Tongue (tissue), 2 donors: ENCODE data around the gene MYO10. TPM values are rescaled to one million over a fixed set of nuclear protein-coding genes. Genes with fewer than 3 reads are reported as not detected.
A peak's percentile ranks its signal among the peaks of the same experiment; 100 is the strongest.
"Not testable (repeated sequence)": the region's sequence is repeated elsewhere in the genome, so short reads cannot be mapped to it uniquely, and the experiment has no call there.

Source experiments
- DNase-seq: peaks from one replicate; pipeline ENCODE4 v3.0.0-alpha.2; 2015
- total RNA-seq: library from RNA; depleted of rRNA; stranded (reverse); fragments of >200 nt; gene quantifications from one replicate; pipeline ENCODE4 v1.2.3, GENCODE V29; 2014

The MYO10 gene
- total RNA-seq, 1 donor from 2014 or later: 27.1 TPM

DNA sequence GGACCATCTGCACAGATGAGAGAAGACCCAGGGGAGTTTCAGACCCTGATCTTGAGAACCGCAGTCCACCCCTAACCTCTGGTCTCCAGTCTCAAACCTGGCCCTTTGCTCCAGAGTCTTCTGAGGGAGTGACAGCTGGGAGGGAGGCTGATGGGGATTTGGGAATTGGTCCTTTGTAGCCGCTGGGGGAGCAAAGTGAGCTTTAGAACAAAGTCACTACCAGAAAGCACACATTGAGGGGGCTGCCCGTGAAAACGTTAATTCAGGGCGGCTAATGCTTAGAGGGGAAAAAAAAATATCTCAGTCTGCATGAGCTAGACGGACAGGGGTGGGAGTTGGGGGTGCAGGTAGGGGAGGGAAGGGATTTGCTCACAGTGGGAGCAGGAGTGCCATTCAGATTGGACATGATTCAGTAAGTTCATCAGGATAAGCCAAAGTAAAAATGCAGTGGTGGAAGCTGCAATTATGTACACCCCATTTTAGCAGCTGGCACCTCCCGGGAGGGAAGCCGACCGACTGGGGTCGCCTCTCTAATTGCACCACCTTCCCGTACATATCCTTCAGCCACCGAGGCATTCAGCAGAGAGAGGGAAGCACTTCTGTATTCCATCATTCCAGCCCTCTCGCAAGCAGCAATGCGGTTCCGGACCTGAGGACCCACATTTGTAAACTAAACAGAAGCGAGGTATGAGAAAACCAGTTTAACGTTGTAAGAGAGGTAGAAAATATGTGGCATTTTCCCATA is 195.8 kb downstream of the MYO10 start:
- no peak for DNase-seq

- DNase-seq: not testable (repeated sequence)
These were observed 197.7 kb downstream of the MYO10 start for GRCh38 chr5:16738393-16738792.

- no peak for DNase-seq
These were observed 198.3 kb downstream of the MYO10 start for GRCh38 chr5:16737620-16738364.

DNA sequence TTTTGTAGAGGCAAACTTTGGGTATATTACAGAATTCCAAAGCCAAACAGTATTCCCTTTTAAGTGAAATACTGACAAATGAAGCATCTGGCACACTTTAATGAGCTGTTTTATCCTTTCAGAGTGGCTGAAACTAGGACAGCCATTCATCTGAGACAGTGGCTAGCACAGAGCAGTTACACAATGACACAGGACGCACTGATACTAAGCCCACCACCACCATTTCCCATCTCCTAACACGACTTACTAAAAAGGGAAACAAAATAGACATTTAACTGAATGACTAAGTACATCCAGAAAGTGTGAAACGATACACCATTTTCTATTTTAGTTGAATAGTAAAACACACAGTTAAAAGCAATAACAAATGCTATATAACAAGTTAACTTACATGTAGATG is 198.9 kb downstream of the MYO10 start:
- DNase-seq: no peak

DNA sequence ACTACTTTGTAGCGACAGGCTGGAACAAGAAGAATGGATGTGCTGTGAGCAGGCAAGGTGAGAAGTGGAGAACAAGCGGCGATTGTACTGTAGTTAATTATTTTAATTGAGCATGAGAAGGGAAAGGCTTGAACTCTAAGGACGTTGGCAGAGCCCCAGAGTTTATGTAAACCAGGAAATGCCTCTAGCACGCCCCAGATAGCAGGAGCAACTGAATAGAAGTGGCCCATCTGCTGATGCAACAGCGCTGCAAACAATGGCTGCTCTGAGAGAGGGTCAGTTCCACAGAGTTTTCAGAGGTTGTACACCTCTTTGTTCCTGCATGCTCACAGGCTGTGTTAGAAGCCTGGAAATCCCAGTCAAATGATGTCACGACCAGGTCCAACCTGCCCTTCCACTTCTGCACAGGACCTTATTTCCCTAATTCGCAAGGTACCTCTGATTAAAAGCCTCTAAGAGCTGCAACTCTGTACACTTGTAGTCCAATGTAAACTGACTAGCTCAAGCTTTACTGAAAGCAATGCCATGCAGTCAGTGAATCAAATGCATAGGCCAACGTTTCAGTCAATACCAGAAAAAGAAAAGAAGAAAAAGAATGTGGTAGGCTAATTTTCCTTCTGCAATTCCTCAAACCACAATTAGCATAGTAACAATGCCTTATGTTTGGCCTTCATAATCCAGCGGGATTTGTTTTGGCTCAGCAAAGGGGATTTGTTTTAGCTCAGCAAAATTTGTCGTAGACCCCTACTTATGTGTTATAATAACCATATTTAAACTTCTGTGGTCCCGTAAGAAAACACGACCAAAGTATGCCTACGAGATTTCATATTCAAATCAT is 199.7 kb downstream of the MYO10 start:
- peak; percentile 82 for DNase-seq

- DNase-seq: no peak
These were observed 200.7 kb downstream of the MYO10 start for GRCh38 chr5:16735101-16736060.

GRCh38 chr5:16733331-16734006 is 202.6 kb downstream of the MYO10 start:
- no peak for DNase-seq

GRCh38 chr5:16732356-16732755 is 203.7 kb downstream of the MYO10 start:
- DNase-seq: no peak

- peak; percentile 75 for DNase-seq
These were observed 208.2 kb downstream of the MYO10 start for GRCh38 chr5:16727755-16728325.

DNA sequence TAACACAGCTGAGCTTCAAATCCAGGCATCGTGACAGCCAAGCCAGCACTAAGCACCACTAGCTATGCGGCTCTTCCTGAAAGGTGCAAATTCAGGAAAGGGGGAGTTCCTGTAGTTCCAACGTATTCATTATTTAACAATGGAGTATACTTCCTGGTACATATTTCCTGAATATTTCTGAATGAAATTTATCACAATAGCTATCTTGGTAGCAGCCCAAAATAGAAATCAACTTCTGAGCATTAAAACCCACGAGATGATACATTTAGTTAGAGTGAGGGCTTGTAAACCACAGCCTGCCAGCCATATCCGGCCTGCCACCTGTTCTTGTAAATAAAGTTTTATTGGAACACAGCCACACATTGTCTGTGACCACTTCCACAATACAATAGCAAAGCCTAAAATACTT is 209.5 kb downstream of the MYO10 start:
- peak; percentile 53 for DNase-seq

DNA sequence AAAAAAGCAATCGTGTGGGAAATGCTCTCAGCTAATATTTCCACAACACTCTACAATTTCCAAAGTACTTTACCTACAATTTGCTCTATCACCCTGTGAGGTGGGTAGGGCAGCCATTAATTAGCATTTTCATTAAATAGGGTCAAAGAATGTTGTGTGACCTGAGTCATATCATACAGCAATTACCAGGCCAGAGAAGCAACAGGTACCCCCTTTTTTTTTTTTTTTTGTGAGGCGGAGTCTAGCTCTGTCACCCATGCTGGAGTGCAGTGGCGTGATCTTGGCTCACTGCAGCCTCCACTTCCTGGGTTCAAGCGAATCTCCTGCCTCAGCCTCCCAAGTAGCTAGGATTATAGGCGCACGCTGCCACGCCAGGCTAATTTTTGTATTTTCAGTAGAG is 210.5 kb downstream of the MYO10 start:
- DNase-seq: no peak

DNA sequence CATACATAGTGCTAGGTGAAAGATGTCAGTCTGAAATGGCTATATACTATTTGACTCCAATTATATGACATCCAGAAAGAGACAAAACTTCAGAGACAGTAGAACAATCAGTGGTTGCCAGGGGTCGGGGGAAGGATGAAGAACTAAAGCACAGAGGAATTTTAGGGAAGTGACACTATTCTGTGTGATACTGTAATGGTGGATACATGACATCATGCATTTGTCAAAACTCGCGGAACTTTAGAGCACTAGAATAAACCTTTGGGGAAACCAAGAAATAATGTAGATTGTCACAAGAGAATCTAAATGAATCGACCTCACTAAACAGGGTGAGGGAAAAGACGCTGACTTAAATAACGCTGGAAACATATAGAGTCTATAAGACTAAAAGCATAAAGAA is 212.3 kb downstream of the MYO10 start:
- no peak for DNase-seq

DNA sequence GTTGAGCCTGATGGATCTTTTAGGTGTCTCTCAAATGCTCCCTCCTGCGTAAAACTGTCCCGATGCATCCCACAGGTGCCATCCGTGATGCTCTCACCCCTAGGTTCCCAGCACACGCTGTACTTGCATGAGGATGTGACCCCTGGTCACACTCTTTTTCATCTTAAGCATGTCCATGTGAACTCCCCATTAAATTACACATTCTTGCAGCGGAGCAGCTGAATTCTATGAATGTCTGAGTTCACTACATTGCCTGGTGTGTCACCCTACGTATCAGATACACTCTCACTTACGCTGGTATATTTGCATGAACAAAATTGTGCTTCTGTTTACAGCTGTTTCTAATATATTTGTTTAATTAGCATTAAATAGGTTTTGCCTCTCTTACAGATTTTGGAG is 214.0 kb downstream of the MYO10 start:
- no peak for DNase-seq

DNA sequence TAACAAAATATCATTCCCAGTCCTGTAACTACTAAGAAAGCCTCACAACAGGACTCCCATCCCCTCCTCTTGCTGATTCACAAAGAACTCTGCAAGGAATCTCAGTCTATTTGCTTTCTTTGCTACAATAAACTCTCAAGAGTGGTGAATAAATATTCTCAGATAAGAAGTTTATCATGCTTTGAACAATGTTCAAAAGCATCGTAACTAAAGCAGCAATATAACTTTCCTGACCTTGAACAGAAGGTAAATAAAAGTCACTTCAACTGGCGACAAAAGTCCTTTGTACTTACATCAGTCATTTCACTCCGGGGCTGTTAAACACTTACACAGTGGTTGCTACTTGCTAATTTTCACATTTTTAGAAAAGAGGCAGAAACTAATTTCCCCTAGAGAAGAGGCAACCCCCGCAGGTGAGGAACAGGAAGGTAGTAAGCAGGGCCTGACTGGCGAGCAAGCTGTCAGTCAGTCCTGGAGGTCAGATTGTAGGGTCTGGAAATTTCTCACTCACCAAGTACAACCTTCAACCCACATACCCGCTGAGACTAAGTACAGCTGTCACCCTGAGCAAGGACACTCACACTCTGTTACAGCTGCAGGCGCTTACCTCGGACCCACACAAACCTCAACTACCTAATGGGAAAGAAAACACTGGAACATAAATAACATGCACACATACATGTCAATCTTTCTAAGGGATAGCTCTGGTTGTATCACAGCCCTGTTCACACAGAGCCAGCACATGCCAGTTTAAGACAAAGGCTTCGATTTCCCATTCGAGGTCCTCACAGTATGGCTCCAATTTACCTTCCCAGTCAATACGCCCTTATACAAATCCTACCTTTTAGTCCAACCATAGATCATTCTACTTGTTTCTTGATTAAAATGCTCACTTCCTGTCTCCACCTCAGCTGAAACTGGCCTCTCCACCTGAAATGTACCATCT is 214.7 kb downstream of the MYO10 start:
- DNase-seq: no peak

DNA sequence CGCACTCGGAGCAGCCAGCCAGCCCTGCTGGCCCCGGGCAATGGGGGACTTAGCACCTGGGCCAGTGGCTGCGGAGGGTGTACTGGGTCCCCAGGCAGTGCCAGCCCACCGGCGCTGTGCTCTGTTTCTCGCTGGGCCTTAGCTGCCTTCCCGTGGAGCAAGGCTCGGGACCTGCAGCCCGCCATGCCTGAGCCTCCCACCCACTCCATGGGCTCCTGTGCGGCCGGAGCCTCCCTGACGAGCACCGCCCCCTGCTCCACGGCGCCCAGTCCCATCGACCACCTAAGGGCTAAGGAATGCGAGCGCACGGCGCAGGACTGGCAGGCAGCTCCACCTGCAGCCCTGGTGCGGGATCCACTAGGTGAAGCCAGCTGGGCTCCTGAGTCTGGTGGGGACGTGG is 218.1 kb downstream of the MYO10 start:
- not testable (repeated sequence) for DNase-seq

DNA sequence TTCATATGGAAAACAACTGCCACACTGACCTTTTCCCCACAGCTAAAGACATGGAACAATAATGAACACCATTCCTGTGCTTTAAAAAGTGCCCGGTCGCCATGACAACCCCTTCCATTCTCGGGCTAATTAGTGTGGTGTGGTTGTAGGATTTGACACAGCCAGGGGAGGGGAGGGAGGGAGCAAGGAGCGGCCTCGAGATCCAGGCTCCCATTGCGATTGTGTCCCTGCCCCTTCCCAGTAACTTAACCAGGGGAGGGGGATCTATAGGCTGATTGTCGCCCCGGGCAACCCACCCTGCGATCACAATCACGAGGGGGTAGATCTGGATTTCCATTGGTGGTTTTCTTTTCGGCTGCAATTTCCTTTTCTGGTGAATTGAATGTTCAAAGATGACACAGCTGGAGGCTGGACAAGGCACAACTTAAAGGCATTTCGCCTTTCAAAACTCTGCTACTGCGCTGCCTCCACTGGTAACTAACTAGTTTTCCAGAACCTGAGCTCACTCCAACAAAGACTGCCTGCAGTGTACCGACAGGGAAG is 222.6 kb downstream of the MYO10 start:
- peak; percentile 63 for DNase-seq

DNA sequence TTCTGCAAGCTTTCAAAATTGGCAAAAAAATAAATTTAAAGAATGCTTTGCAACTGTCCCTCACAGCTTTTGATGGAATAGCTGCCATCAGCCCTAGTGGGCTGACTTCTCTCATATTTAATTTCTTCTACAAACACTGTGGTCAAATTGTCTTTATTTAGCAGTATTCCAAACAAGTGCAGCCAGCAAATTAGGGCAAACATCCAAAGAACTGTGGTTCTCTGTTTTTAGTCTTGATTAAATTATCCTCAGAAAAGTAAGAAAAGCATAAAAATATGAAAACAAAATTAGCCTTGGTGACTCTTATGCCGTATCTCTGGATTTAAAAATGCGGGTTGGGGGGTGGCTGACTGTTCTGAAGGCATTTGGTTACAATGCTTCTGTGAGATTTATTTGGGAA is 223.5 kb downstream of the MYO10 start:
- peak; percentile 57 for DNase-seq

- DNase-seq: no peak
These were observed 223.9 kb downstream of the MYO10 start for GRCh38 chr5:16712178-16712577.
